GM18861 (cell line): ENCODE measurements around the gene RAPGEF2.
"Not testable (repeated sequence)": the region's sequence is repeated elsewhere in the genome, so short reads cannot be mapped to it uniquely, and the experiment has no call there.

Experiments
- ATAC-seq: cut with Tn5 transposase; IDR thresholded peaks from one replicate; pipeline ENCODE4 v1.9.1; 2021; ENCODE audit not compliant: unreplicated experiment

RAPGEF2 gene

DNA sequence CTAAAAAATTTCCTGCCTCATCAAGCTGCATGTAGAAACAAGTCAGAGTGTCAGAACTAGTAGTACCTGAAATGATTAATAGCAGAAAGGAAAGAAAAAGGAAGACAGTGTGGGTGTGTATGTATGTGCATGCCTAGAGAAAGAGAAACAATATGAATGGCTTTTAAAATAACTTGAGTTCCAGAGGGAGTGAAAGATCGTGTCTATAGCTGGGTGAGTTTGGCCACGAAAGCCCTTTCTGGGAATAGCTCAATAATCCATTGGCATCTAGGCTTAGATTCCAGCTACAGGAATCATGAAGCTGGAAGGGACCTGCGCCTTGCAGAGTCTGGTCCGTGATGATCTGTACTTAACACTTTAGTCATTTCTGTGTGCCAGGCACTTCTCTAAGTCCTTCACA, 195.6 kb downstream of the RAPGEF2 start:
- peak; percentile 70 for ATAC-seq

- ATAC-seq = no peak
Measured at GRCh38 chr4:159303435-159303834, 200.6 kb downstream of the RAPGEF2 start.

DNA sequence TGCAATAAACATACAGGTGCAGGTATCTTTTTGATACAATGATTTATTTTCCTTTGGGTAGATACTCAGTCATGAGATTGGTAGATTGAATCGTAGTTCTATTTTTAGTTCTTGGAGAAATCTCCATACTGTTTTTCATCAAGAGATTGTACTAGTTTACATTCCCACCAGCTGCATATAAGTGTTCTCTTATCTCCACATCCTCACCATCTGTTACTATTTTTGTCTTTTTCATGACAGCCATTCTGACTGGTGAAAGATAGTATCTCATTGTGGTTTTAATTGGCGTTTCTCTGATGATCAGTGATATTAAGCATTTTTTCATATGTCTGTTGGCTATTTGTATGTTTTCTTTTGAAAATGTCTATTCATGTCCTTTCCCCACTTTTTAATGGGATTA, 202.2 kb downstream of the RAPGEF2 start:
- ATAC-seq = no peak

DNA sequence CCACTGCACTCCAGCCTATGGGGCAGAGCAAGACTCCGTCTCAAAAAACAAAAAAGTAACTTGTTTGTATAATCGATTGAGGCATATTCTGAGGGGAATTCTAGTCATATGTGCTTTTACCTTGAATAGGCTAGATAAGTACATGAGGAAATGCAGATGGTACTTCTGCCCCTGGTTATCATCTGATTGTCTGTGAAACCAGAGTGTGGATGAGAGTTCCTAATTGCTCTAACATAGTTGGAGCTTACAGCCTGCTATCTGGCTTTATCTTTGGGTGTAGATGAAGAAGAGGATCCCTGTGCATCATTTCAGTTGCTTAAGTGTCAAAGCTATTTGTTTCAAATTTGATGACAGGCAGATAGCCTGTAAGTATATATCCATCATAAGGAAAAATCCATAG, 205.1 kb downstream of the RAPGEF2 start:
- no peak for ATAC-seq

GRCh38 chr4:159308566-159309340, 205.9 kb downstream of the RAPGEF2 start:
- ATAC-seq = no peak

GRCh38 chr4:159312236-159312635, 209.4 kb downstream of the RAPGEF2 start:
- no peak for ATAC-seq

DNA sequence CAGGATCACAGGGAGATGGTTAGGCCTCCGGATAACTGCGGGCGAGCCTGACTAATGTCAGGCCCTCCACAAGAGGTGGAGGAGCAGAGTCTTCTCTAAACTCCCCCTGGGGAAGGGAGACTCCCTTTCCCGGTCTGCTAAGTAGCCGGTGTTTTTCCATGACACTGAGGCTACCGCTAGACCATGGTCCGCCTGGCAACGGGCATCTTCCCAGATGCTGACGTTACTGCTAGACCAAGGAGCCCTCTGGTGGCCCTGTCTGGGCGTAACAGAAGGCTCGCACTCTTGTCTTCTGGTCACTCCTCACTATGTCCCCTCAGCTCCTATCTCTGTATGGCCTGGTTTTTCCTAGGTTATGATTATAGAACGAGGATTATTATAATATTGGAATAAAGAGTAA, 213.0 kb downstream of the RAPGEF2 start:
- ATAC-seq = not testable (repeated sequence)

GRCh38 chr4:159317203-159317602, 214.3 kb downstream of the RAPGEF2 start:
- ATAC-seq = no peak

DNA sequence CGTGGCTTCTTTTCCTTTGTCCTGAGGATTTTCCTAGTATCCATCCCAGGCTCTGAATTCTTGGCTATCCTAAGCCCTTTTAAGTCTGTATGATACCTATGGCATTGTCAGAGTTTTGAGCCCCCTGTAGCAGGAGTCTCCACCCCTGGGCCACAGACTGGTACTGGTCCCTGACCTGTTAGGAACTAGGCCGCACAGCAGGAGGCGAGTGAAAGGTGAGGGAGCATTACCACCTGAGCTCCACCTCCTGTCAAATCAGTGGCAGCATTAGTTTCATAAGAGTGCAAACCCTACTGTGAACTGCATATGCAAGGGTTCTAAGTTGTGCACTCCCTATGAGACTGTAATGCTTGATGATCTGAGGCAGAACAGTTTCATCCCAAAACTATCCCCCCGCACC, 216.1 kb downstream of the RAPGEF2 start:
- no peak for ATAC-seq

GRCh38 chr4:159326480-159326879, 223.6 kb downstream of the RAPGEF2 start:
- no peak for ATAC-seq

DNA sequence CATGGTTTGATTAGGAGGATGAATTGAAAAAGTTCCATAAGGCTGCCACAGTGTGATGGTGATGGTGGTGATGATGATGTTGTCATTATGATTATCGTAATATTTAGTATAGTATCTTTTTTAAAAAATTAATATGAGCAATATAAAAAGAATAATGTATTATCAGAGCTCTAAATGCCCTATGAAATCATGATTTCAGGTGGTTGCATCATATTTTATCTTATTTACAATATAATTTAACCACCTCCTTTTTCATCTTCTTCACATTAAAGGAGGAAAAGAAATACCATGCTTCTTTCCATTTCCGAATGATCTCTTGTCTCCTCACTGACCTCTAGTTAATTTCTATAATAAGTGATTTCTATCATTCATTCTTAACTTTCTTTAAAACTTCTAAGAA, 225.9 kb downstream of the RAPGEF2 start:
- no peak for ATAC-seq

- no peak for ATAC-seq
Measured at GRCh38 chr4:159334461-159334860, 231.6 kb downstream of the RAPGEF2 start.

DNA sequence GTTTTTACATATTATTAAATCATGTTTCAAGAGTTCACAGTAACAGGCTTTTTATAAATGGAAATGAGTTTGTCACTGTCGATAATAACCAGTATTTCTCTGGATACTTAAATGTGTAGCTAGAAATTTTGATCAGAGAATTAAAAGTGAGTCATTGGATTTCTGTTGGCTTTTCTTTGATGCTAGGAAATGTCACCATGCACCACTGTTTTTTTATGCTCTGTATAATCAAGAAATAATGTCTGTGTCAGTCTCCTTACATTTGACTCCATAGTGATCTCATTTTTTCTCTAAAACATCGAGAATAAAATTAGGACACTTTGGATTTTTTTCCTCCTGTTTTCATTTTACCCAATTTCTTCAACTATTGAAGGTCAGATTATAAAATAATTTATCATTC, 234.2 kb downstream of the RAPGEF2 start:
- no peak for ATAC-seq

- ATAC-seq = no peak
Measured at GRCh38 chr4:159341522-159341921, 238.6 kb downstream of the RAPGEF2 start.

GRCh38 chr4:159342374-159342773, 239.5 kb downstream of the RAPGEF2 start:
- no peak for ATAC-seq

- no peak for ATAC-seq
Measured at GRCh38 chr4:159343116-159343515, 240.2 kb downstream of the RAPGEF2 start.

DNA sequence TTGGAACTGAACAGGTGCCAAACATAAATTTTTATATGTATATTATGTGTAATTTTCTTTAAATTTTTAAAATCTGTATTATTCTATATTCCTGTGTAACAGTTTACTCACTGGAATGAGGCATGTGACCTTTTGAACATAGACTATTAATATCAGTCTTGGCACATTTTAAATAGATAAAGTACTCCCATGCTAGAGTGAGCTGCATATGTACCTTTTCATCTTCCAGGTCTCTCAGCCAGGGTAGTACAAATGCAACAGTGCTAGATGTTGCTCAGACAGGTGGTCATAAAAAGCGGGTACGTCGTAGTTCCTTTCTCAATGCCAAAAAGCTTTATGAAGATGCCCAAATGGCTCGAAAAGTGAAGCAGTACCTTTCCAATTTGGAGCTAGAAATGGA, 242.0 kb downstream of the RAPGEF2 start:
- ATAC-seq = no peak

DNA sequence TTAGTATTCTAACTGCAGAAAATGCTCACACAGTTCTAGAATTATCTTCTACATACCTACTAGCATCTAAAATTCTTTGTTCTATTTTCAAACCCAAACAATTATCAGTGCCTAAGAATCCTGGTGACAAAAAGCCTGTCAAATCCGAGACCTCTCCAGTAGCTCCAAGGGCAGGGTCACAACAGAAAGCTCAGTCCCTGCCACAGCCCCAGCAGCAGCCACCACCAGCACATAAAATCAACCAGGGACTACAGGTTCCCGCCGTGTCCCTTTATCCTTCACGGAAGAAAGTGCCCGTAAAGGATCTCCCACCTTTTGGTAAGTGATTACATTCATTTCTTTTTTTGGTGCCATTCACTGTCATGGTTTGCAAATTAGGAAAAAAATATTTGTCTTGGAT, 243.8 kb downstream of the RAPGEF2 start:
- no peak for ATAC-seq

GRCh38 chr4:159347813-159348212, 244.9 kb downstream of the RAPGEF2 start:
- ATAC-seq = no peak

DNA sequence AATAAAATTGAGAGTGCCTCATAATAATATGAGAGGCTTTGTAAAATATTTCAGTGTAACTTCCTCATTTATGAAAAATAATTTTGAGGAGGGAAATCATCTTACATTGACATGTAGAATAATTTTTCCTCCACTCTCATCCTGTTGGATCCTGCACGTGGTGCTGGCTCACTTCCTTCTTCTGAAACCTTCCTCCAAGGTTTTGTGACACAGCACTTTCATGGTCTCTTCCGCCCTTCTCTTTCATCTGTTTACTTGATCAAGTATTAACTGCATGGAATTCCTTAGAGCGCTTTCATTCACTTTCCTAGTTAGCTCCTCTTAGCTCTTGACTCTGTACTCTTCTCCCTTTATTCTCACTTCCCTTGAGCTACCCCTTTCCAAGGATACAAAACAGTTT, 246.5 kb downstream of the RAPGEF2 start:
- ATAC-seq = no peak

DNA sequence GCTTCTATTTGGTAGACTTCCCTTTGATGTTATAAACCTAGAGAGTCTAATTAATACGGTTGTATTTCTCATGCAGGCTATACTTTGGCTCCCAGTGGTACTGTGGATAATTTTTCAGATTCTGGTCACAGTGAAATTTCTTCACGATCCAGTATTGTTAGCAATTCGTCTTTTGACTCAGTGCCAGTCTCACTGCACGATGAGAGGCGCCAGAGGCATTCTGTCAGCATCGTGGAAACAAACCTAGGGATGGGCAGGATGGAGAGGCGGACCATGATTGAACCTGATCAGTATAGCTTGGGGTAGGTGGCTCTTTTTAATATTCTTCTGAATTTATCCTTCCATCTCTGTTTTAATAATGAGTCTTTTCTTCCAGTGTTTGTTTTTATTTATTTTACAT, 249.7 kb downstream of the RAPGEF2 start:
- no peak for ATAC-seq

DNA sequence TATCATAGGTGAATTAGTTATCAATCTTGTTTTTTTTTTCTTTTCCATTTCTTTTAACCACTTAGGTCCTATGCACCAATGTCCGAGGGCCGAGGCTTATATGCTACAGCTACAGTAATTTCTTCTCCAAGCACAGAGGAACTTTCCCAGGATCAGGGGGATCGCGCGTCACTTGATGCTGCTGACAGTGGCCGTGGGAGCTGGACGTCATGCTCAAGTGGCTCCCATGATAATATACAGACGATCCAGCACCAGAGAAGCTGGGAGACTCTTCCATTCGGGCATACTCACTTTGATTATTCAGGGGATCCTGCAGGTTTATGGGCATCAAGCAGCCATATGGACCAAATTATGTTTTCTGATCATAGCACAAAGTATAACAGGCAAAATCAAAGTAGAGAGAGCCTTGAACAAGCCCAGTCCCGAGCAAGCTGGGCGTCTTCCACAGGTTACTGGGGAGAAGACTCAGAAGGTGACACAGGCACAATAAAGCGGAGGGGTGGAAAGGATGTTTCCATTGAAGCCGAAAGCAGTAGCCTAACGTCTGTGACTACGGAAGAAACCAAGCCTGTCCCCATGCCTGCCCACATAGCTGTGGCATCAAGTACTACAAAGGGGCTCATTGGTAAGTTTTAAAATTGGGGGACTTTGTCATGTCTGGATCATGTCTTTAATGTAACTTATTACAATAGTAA, 250.7 kb downstream of the RAPGEF2 start:
- no peak for ATAC-seq

DNA sequence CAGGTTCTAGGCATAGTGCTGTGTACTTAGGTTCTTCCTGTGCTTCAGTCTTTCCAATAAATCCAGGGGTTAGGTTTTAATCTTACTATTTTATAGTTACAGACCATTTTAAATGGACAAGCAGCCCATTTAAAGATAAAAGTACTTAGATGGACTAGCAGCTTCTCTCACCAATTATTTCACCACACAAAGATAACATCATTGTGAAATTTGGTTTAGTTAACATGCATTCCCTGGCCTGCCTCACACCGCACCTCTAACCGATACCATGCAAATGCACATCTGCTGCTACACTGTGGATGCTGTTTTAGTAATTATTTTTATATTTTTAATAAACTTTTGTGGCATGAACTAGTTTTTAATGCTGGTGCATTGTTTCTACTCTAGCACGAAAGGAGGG, 252.6 kb downstream of the RAPGEF2 start:
- ATAC-seq = no peak
